NCI-H2029 (cell line): ENCODE results near the gene FBXO5.
A peak's percentile ranks its signal among the peaks of the same experiment; 100 is the strongest.
"Not testable (repeated sequence)": the region's sequence is repeated elsewhere in the genome, so short reads cannot be mapped to it uniquely, and the experiment has no call there.

ENCODE experiments used
- DNase-seq: peaks from one replicate; lab custom pipeline; 2025; lab: John Stamatoyannopoulos, UW

FBXO5 gene

DNA sequence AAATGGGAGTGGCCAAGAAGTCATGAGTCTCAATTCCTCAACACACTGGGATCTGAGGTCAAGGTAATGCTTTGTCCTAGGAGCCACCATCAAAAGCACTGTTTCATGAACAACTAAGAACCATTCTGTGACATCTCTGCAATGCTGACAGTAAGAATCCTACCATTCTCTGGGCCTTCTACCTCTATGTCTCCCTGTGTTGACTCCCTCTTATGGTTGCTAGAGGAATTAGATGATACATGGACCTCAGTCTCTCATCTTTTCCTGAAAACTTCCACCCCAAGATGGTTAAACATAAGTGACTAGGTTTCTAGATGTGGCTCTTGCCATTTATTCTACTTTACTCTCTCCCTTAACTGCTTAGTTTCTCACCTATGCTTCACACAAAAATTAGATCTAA, 10.6 kb upstream of the FBXO5 start:
- DNase-seq: no peak

DNA sequence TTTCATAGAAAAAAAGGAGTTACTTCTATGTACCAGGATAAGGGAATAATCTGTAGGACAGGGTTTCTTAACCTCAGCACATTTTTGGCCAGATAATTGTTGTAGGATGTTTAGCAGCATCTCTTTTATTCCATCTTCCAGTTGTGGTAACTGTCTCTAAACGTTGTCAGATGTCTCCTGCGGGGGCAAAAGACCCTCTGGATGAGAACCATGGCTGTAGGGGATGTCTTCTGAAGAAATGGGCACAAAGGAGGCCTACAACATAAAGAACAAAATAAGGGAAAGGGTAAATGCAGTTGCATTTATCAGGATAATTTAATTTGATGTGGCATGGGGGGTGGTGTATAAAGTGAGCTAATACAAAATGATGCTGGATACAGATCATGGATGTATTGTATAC, 4.1 kb upstream of the FBXO5 start:
- DNase-seq: no peak

DNA sequence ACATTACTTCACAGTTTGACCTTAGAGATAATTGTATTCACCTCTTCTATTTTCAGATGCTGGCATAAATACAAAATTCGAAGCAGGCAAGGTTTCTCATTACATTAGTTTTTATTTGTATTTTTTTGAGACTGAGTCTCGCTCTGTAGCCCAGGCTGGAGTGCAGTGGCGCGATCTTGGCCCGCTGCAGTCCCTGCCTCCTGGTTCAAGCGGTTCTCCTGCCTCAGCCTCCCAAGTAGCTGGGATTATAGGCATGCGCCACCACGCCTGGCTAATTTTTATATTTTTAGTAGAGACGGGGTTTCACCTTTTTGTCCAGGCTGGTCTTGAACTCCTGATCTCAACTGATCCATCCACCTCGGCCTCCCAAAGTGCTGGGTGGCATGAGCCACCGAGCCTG, 2.5 kb upstream of the FBXO5 start:
- not testable (repeated sequence) for DNase-seq

DNA sequence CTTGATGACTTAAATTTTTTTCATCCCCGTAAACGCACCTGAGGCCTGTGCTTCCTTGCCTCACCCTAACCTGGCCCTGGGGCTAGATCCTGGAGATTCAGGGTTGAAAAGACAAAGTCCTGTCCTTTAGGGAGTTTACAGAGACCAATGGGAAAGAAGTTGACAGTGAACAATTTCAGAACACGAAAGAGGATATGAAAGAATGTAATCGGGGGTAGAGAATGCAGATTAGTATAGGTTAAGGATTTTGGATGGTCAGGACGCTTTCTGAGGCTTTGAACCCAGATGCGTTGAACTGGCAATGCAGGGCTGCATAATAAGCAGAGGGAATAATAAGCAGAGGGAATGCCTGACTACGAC, 1.7 kb upstream of the FBXO5 start:
- no peak for DNase-seq

DNA sequence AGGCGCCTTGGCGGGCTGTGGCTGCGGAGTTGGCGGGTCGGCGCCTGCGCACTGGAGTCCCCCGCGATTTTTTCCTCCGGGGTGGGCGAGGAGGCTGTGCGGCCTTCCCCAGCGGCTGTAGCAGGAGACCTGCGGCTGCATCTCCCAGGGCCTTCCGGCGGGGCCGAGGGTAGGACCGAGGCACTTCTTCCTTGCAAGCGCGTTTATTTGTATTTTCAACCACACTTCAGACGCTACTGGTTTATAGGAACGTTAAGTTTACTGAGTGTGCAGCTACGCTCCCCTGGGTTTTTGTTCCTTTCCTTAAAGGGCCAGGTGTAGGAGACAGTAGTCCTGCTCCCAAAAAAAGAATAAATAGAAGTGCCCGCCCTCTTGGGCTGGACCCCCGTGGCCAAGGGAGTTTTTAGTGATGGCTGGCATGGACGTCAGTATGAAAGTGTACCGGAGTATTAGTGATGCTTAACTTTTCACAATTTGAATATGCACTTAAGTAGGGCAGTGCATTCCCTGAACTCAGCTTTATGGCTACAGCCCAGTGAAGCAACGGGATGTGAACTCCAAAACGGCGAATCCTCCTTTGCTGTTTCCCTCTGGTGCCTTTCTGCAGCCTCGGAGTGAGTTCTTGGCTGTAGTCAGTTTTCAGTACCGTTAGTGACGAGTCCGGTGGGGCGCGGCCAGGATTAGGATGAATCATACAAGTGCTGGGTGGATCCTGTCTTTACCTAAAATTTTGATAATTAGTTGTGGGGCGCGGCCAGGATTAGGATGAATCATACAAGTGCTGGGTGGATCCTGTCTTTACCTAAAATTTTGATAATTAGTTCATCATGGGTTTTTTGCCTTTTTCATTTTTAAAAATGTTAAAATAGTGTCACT, 1.0 kb upstream of the FBXO5 start:
- DNase-seq: peak; percentile 6

DNA sequence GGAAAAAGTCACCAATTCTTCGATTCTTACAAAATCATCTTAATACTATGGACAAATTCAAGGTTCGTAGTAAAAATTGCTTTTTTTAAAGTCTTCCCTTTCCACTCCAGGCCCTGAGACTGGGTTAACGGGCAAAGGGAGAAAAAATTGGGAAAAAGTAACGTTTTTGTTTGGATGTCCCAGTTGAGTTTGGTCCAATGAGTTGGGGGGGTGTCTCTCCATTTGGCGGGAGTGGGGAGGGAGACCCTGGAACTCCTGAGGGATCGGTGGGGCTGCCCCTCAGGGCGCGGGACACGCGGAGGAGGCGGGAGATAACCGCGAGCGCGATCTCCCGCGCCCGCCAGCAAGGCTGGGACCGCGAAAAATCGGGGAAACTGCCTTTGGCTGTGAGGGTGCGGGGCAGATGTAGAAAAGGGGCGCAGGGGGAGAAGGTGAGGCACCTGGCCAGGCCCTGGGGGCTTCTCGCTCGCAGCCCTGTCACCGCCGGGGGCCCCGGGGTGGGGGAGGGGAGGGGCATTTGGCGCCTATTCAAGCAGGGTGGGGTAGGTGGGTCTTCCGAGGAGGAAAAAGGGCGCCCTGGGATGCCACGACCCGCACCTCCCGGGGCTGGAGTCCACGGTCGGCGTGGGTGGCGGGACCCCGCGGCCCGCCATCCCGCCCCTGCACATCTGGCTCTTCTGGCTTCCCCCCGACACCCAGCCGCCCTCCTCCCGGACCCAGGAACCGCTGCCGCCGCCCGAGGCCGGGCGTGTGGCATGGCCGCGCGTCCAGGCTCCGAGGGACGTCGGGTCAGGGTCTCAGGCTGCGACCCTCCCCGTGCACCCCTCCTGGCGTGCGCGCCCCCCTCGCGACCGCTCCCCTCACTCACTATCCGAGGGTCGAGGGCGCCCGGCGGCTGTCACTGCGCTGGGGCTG, 595 bp downstream of the FBXO5 start:
- DNase-seq: no peak

DNA sequence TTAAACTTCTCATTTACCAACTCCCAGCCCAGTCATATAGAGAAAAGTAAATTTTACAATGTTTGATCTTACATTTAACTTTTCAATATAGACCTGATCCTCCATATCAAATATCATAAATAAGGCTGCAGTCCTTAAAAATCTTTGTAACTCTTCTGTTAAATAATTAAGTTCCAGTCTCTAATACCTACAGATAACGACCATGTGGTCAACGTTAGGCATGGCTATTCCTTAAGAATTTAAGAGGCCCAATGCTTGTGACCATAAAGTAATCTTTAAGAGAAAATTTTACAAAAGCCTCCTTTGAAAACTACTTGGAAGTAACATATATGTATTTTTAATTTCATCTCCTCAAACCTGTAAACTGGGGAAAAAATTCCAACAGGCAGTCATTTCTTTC, 1.6 kb downstream of the FBXO5 start:
- DNase-seq: no peak

DNA sequence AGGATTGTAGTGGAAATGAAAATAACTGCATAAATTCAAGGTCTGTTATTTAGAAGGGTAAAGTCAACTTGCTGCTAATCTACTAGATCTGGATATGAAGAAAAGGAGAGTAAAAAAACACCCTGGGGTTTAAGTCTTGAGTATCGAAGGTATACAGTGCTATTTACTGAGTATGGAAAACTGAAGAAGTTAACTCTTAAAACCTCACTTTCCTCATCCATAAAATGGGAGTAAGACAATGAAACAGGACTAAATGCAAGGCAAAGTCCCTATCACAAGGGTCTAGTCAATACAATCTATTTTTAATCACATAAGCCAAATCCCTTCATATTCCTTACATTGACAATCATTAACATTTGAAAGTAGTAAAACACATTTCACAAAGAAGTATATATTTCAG, 2.2 kb downstream of the FBXO5 start:
- DNase-seq: no peak

DNA sequence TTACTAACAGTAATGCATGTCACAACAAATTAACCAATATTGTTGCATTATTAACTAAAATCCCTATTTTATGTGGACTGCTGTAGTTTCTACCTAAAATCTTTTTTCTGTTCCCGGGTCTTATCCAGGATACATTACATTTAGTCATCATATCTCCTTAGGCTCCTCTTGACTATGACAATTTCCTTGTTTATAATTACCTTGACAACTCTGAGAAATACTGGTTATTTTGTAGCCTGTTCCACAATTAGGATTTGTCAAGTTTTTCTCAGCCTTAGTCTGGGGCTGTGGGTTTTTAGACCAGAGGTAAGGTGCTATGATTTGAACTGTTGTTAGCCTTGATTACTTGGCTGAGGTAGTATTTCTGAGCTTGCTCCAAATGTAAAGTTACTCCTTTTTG, 3.7 kb downstream of the FBXO5 start:
- DNase-seq: no peak

DNA sequence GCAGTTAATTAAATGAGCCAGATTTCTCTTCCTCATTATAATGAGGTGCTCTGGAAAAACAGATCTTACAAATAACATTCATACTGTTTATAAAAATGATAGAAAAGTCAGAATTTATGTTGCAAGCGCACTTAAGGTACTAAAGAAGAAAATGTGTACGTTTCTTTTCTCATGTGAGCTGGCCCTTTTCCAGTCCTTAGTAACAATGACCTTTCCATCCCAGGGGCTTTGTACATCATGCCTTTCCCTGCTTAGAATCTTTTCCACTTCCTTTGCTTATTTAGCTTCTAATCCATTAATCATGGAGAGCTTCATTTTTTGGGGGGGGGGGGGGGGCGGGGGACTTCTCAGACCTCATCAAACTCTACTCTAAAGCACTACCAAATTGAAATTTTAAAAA, 4.8 kb downstream of the FBXO5 start:
- no peak for DNase-seq

DNA sequence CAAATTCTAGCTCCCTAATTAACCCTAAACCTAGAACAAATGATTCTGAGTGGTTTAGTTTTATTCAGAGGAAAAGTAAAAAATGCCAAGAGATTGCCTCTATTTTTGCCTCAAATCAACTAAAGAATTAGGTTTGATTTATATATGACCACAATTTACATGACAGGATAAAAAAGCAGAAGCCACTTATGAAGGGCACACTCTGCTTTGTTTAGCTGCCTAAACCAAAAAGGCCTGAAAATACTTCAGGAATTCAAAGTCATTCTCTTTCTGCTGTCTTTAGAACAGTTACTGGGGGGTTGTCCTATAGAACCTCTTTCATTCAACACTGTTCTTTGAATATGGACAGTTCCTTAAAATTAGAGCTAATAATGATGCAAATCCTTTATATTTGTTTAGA, 5.3 kb downstream of the FBXO5 start:
- DNase-seq: no peak

DNA sequence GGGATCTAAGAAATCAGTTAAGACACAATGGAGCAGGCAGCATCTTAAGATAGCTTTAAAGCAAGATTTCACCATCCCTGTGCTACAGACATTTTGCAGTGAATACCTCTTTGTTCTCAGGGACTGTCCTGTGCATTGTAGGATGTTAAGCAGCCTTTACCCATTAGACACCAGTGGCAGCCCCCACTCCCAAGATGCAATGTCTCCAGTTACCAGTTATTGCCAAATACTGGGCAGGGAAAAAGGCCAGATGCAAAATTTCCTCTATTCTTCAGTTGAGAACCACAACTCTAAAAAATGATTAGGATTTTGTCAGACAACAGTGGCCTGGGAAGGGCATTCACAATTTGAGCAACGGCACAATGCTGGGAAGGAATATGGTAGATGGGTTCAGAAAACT, 6.1 kb downstream of the FBXO5 start:
- DNase-seq: no peak

DNA sequence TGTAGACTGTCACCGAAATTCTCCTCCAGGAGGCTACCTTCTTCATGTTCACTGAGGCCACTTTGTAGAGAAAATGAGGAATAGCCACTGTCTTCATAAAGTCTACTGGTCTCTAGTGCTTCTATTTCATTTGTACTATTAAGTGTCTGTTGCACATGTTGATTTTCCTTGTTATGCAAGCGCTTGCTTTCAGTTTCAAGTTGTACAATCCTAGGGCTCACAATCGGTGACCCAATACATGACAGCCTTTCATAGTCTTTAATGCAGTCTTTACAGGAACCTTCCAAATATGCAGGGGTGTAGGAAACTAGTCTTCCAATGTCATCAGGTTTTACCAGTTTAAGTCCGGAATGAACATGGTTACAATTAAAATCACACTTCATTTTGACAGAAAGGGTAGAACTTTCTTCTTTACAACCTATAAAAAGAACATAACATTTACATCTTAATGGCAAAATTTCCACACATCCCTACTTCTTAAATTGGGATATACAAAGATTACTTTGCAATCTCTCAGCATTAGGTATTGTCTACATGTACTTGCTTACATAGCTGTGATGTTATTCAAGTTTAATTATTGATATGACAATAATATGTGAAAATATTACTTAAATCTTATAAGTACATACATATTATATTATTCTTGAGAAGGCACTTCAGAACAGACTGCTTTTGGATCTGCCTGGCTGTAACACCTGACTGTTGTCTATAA, 7.5 kb downstream of the FBXO5 start:
- no peak for DNase-seq

DNA sequence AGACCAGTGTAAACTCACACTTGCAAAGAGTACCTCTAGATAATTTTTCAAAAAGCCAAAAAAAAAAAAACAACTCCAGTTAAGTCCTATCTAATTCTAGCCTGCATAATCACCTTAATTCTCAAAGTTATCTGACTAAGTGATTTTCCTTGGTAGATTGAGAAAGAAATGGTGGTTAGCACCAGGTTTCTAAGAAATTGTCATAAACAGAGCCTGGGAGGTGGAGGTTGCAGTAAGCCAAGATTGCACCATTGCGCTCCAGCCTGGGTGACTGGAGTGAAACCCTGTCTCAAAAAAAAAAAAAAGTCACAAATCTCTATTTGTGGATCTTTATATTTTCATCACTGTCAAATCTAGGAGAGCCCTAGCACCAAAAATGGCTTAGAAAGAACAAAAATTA, 8.9 kb downstream of the FBXO5 start:
- DNase-seq: no peak

DNA sequence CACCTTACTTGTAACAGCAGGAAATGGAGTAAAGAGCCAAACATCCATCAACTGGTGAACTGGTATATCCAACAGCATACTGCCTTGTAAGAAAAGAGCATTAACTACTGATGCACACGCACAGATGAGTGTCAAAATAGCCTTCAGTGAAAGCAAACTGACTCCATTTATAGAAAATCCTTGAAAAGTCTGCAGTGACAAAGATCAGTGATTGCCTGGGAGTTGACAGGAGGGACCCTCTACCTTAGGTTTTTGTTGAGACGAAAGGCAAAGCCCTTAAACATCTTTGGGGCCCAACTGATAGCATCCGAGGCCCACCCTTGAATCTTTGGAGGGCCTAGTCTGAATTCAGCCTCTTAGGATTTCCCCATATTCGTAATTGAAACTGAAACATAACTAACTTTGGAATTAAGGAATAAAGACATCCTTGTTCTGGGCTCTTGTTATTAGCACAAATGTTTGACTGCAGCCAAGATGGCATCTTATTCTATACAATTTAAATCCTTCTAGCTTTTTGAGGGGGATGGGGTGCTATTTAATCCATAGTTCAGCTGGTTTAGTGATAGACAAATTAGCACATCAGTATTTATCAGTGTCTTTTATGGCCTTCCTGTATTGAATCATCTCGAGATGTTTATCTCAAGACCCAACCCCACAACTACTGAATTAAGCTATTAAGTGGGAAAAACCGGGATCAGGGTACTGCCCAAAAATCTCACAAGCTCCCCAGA, 13.0 kb downstream of the FBXO5 start:
- DNase-seq: no peak

DNA sequence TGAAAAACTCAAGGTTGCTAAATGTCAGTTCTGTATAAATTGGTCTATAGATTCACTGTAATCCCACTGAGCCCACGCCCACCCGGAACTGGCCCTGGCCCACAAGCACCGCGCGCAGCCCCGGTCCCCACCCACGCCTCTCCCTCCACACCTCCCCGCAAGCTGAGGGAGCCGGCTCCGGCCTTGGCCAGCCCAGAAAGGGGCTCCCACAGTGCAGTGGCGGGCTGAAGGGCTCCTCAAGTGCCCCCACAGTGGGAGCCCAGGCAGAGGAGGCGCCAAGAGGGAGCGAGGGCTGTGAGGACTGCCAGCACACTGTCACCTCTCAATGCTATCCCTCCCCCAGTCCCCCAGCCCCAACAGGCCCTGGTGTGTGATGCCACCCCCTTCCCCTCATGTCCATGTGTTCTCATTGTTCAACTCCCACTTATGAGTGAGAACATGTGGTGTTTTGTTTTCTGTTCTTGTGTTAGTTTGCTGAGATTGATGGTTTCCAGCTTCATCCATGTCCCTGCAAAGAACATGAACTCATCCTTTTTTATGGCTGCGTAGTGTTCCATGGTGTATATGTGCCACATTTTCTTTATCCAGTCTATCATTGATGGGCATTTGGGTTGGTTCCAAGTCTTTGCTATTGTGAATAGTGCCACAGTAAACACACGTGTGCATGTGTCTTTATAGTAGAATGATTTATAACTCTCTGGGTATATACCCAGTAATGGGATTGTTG, 16.5 kb downstream of the FBXO5 start:
- not testable (repeated sequence) for DNase-seq

DNA sequence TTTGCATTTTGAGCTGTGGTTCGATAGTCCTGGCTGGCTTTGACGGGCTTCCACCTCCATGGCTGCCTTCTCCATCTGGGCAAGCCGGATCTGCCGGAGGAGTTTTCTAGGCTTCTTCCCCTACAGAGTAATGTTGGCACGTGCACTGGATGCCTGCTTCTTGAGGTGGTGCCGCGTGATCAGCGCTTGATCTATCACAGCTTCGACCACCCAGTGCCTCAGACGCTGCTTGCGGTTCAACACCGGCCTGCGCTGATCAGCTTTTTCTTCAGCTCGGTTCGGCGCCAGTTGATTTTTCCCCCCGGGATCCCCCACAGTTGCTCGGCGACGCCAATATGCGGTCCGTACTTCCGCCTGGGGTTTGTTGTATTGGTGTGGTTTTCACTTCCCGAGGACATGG, 23.5 kb downstream of the FBXO5 start:
- DNase-seq: no peak

DNA sequence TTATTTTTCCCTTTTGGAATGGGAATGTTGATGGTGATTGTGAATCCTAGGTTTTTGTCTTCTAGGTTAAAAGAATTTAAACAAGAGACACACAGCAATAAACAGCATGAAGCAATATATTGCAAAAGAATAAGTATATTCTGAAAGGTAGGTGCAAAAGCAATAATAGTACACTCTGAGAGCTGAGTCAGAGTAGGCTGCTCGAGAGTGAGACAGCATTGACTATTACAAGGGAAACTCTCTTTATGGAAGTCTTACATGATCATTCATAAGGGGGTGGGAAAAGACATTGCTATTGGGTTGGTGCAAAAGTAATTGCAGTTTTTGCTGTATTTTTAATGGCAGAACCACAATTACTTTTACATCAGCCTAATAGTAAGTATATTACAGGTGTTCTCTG, 25.0 kb downstream of the FBXO5 start:
- no peak for DNase-seq

DNA sequence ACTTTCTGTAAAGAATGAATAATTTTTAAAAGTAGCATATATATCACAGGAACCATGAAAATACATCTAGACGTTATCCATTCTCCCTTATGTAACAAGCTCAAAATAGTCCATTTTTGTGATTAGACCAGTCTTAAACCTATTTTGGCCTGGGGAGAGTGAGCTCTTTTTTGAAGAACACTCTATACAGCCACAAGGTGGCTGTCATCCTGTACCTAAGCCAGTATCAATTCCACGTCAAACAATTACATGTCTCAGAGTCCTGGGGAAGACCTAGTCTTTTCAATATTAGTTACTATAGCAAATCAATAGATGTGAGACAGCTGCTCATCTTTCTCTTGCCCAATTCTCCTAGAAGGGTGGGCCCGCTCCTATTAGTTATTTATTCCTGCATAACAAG, 28.4 kb downstream of the FBXO5 start:
- DNase-seq: no peak

DNA sequence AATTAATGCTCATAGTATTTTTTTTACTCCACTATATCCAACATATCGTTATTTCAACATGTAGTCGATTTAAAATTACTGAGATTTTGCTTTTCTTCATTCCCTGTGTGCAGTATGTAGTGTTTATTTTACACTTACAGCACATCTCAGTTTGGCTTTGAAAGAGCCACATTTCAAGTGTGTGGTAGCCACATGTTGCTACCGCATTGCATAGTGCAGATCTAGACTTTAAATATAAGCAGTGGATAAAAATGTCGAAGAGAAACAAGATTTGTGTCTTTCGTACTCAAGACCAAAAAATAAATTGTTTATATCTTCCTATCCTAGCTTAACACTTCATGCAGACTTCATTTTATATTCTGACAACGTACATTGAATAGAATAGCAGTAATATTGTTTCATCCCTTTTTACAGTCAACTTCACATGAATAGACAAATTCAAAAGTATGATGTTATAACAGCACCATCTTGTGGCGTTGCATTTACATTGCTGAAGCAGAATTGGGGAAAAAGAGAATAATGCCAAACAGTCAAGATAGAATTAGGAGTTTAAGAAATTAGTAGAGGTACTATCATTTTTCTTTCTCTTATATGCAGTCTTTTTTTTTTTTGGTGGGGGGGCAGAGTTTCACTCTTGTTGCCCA, 29.9 kb downstream of the FBXO5 start:
- DNase-seq: no peak

DNA sequence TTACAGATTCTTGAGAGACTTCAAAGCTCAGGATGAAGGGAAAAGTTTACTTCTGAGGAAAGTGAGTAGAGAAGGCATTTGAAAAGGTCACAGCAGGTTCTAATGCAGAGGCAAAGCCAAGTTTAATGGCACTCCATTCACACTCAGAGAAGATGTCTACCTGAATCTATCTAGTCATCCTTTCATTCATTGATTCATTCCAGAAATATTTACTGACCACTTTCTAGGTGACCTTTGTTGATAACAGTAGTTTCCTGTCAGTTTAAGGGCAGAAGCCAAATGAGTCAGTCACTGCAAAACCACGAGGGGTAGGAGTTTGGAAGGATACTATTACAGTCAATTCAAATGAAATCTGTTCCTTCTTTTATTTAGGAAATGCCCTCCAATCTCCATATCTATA, 30.8 kb downstream of the FBXO5 start:
- DNase-seq: no peak
